Activated CD8-positive, alpha-beta T cell treated with anti-CD3 and anti-CD28 coated beads for 36 hours (primary cell): ENCODE data around the gene USP34. TPM values are rescaled to one million over a fixed set of nuclear protein-coding genes. Genes with fewer than 3 reads are reported as not detected.

Experiments
- ATAC-seq: fragments of 200-7000 bp; cut with Tn5 transposase; one replicate; pipeline ENCODE4 v1.10.0; 2021; ENCODE audit warnings: mild to moderate bottlenecking, moderate library complexity
- CTCF ChIA-PET: fragments of 350-600 bp; sonication (Branson Sonifier 250); formaldehyde crosslinking; loops from one replicate; lab custom pipeline; 2021; ENCODE audit warnings: antibody characterized with exemption; lab: Charles Lee
- POLR2A ChIA-PET: fragments of 350-600 bp; sonication (Branson Sonifier 250); formaldehyde crosslinking; loops from one replicate; lab custom pipeline; 2021; ENCODE audit warnings: antibody characterized with exemption; lab: Charles Lee
- DNase-seq: peaks from one replicate; pipeline ENCODE4 v3.0.0-alpha.2; 2020
- H3K27ac Mint-ChIP-seq: one replicate; pipeline ENCODE4 v1.8.0; 2021; ENCODE audit warnings: mild to moderate bottlenecking, mixed read lengths
- H3K27me3 Mint-ChIP-seq: one replicate; pipeline ENCODE4 v1.8.0; 2021; ENCODE audit warnings: mixed read lengths
- H3K36me3 Mint-ChIP-seq: one replicate; pipeline ENCODE4 v1.8.0; 2021; ENCODE audit warnings: low read depth, mixed read lengths
- H3K4me1 Mint-ChIP-seq: one replicate; pipeline ENCODE4 v1.8.0; 2021; ENCODE audit warnings: low read depth, mixed read lengths
- H3K4me3 Mint-ChIP-seq: one replicate; pipeline ENCODE4 v1.8.0; 2021; ENCODE audit warnings: mild to moderate bottlenecking, moderate library complexity, mixed read lengths
- H3K9me3 Mint-ChIP-seq: one replicate; pipeline ENCODE4 v1.8.0; 2021; ENCODE audit warnings: mixed read lengths
- intact Hi-C: fragments of 100-400 bp; cut with micrococcal nuclease; formaldehyde crosslinking; loops from one replicate; pipeline ENCODE4 v1.10.0; 2022
- total RNA-seq, 2 experiments: library from RNA; stranded (reverse); gene quantifications; one replicate each; pipeline ENCODE4 v1.2.3, GENCODE V29; 2021
- TF ChIP-seq, protein P1 (sequence below): fragments of 200-600 bp; IDR thresholded peaks from one replicate; pipeline ENCODE4 v1.8.0; 2022; ENCODE audit warnings: antibody characterized with exemption, mild to moderate bottlenecking

Gene USP34
- total RNA-seq, 2 experiments from 2014 or later: 69.0 to 71.3 TPM

DNA sequence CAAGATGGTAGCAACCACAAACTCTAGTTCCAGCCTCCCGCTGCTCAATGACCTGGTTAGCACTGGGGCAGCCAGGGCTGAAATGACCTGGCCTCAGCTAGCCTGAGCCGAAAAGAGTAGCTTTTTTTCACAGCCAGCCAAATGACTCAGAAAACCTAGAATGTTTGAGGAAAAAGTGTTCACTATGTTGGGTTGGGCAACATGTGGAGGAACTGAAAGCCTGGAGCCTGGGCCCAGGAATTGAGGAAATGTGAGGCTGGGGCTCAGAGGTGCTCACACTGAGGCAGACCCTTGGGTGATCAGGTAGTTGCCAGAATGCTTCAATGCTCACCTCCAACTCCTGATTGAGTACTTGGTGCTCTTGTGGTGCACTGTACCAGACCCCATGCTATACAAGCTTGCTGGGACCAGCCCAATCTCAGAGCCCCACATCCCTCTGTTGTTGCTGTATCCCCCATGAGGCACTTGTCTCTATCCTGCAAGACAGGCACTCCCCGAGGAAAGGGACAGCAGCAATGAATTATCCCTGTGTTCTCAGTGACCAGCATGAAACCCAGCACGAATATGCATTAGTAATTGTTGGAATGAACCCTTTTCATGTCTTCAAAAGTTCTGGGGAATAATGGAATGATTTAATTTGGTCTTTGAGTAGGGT, 116.2 kb downstream of the USP34 start:
- Mint-ChIP-seq H3K27ac (no peak overlapping the region), H3K9me3 (peaks cover 6% of the 10 kb centered on the region), H3K4me1 (peaks cover 38% of the 10 kb centered on the region), H3K36me3 (peaks cover 41% of the 10 kb centered on the region), H3K4me3 (no peak overlapping the region), H3K27me3 (no peaks in the 10 kb centered on the region)
- POLR2A ChIA-PET: interaction anchor here (0.7 kb wide), 1 partner anchor 27 kb away, joined by 4 read pairs; no protein-coding TSS in a partner anchor
- DNase-seq (no peak), ATAC-seq (no peak)
- CTCF ChIA-PET: no interaction called here
- TF ChIP-seq, protein P1, sequence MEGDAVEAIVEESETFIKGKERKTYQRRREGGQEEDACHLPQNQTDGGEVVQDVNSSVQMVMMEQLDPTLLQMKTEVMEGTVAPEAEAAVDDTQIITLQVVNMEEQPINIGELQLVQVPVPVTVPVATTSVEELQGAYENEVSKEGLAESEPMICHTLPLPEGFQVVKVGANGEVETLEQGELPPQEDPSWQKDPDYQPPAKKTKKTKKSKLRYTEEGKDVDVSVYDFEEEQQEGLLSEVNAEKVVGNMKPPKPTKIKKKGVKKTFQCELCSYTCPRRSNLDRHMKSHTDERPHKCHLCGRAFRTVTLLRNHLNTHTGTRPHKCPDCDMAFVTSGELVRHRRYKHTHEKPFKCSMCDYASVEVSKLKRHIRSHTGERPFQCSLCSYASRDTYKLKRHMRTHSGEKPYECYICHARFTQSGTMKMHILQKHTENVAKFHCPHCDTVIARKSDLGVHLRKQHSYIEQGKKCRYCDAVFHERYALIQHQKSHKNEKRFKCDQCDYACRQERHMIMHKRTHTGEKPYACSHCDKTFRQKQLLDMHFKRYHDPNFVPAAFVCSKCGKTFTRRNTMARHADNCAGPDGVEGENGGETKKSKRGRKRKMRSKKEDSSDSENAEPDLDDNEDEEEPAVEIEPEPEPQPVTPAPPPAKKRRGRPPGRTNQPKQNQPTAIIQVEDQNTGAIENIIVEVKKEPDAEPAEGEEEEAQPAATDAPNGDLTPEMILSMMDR: no peak
- intact Hi-C loops: no loop called here

DNA sequence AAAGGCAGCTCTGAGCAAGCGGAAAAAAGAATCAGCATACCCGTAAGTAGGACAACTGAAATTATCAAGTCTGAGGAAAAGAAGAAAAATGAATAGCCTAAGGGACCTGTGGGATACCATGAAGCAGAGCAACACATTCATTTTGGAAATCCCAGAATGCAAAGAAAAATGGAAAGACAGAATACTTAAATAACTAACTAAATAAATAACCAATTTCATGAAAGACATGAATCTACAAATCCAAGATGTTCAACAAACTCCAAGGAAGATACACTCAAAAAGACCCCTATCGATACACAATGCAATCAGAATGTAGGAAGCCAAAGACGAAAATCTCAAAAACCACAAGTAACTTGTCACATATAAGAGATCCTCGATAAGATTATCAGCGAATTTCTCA, 117.0 kb downstream of the USP34 start:
- Mint-ChIP-seq H3K27ac (no peak overlapping the region), H3K9me3 (peaks cover 6% of the 10 kb centered on the region), H3K4me1 (peaks cover 34% of the 10 kb centered on the region), H3K36me3 (peaks cover 43% of the 10 kb centered on the region), H3K4me3 (no peak overlapping the region), H3K27me3 (no peaks in the 10 kb centered on the region)
- DNase-seq (no peak), ATAC-seq (no peak)
- POLR2A ChIA-PET: no interaction called here
- CTCF ChIA-PET: no interaction called here
- TF ChIP-seq, protein P1: no peak
- intact Hi-C loops: no loop called here

DNA sequence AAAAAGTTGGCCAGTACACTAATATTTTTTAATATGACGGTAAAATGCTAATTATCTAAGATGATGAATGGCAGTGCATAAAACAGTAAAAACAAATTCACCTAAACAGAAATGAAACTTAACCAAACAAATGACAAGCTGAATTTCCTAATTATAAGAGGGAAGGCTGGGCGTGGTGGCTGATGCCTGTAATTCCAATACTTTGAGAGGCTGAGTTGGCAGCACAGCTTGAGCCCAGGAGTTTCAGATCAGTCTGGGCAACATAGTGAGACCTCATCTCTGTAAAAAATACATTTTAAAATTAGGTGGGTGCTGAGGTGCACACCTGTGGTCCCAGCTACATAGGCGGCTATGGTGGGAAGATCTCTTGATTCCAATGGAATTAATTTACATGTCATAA, 120.1 kb downstream of the USP34 start:
- H3K9me3 Mint-ChIP-seq: peaks cover 6% of the 10 kb centered on the region
- peaks cover 17% of the 10 kb centered on the region for H3K4me1 Mint-ChIP-seq
- intact Hi-C loops: no loop called here
- TF ChIP-seq, protein P1: no peak
- ChIA-PET CTCF (interaction anchor here (1.7 kb wide), 1 partner anchor 75 kb away, joined by 4 read pairs; no protein-coding TSS in a partner anchor), POLR2A (no interaction called here)
- peaks cover 47% of the 10 kb centered on the region for H3K36me3 Mint-ChIP-seq
- ATAC-seq (no peak), DNase-seq (no peak)
- H3K27ac Mint-ChIP-seq: no peak overlapping the region
- no peak overlapping the region for H3K4me3 Mint-ChIP-seq
- H3K27me3 Mint-ChIP-seq: no peaks in the 10 kb centered on the region

DNA sequence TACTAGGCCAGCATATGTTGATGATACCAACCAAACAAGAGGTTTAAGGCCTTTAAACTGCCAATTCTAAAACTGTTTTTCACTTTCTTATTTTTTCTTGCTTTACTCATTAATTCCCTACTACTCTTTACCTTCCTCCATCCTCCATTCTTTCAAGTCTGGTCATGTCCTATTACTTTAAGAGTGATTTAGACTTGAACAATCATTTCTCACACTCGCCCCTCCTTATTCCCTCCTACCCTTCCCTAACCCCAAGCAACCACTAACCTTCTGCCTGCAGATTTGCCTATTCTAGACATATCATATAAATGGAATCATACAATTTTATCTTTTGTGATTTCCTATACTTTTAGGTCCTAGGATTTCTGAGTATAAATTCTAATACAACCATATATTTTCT, 127.7 kb downstream of the USP34 start:
- ATAC-seq: no peak
- ChIA-PET POLR2A (no interaction called here), CTCF (no interaction called here)
- H3K4me1 Mint-ChIP-seq: peaks cover 6% of the 10 kb centered on the region
- TF ChIP-seq, protein P1: no peak
- H3K27me3 Mint-ChIP-seq: no peaks in the 10 kb centered on the region
- intact Hi-C loops: no loop called here
- no peak overlapping the region for H3K4me3 Mint-ChIP-seq
- H3K9me3 Mint-ChIP-seq: no peaks in the 10 kb centered on the region
- peaks cover 47% of the 10 kb centered on the region for H3K36me3 Mint-ChIP-seq
- no peak for DNase-seq
- no peak overlapping the region for H3K27ac Mint-ChIP-seq

DNA sequence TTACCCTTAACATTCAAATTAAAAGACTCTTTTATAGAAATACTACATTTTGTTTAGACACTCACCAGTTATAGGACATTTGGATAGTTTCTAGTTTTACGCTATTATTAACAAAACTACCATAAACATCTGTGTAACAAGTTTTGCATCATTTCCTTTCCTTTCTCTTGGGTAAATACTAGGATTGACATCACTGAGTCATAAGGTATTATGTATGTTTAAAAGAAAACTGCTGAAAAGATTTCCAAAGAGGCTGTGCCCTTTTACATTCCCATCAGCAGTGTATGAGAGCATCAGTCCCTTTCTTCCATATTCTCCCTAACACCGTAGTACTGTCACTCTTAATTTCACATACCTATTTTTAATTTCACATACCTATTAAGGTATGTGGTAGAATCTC, 130.6 kb downstream of the USP34 start:
- ChIA-PET POLR2A (no interaction called here), CTCF (no interaction called here)
- Mint-ChIP-seq H3K9me3 (no peaks in the 10 kb centered on the region), H3K36me3 (peaks cover 40% of the 10 kb centered on the region), H3K4me1 (peaks cover 6% of the 10 kb centered on the region), H3K4me3 (no peak overlapping the region), H3K27ac (no peak overlapping the region), H3K27me3 (no peaks in the 10 kb centered on the region)
- intact Hi-C loops: no loop called here
- TF ChIP-seq, protein P1: no peak
- no peak for ATAC-seq
- DNase-seq: no peak
